HAP-1 (cell line): ENCODE measurements around the gene ATP2C2.

ENCODE experiments used
- DNase-seq, 2 experiments: peaks; one replicate each; pipeline ENCODE4 v3.0.0-alpha.2; 2016 to 2020; ENCODE audit warnings: low spot score in 2 of 2
- H3K27me3 ChIP-seq: fragments of 250-450 bp; sonication (Bioruptor Pico); 2 replicates; pipeline ENCODE4 v1.5.1; 2020; ENCODE audit warnings: low read depth, mild to moderate bottlenecking, moderate library complexity
- H3K36me3 ChIP-seq: fragments of 250-450 bp; sonication (Bioruptor Pico); replicated peaks from 2 replicates; pipeline ENCODE4 v1.5.1; 2020; ENCODE audit warnings: mild to moderate bottlenecking
- H3K4me1 ChIP-seq: fragments of 250-450 bp; sonication (Bioruptor Pico); 2 replicates; pipeline ENCODE4 v1.5.1; 2020; ENCODE audit warnings: mild to moderate bottlenecking
- H3K4me3 ChIP-seq: fragments of 250-450 bp; sonication (Bioruptor Pico); 2 replicates; pipeline ENCODE4 v1.5.1; 2020; ENCODE audit warnings: mild to moderate bottlenecking, moderate library complexity
- H3K9me3 ChIP-seq: fragments of 250-450 bp; sonication (Bioruptor Pico); 2 replicates; pipeline ENCODE4 v1.5.1; 2020; ENCODE audit warnings: mild to moderate bottlenecking, moderate library complexity
- in situ Hi-C: fragments of 300-500 bp; cut with MboI; formaldehyde crosslinking; loops from 3 replicates; pipeline ENCODE4 v1.14.3; 2020; ENCODE audit warnings: low sequenced_read_pairs, inconsistent platforms, mixed read lengths

Gene ATP2C2

DNA sequence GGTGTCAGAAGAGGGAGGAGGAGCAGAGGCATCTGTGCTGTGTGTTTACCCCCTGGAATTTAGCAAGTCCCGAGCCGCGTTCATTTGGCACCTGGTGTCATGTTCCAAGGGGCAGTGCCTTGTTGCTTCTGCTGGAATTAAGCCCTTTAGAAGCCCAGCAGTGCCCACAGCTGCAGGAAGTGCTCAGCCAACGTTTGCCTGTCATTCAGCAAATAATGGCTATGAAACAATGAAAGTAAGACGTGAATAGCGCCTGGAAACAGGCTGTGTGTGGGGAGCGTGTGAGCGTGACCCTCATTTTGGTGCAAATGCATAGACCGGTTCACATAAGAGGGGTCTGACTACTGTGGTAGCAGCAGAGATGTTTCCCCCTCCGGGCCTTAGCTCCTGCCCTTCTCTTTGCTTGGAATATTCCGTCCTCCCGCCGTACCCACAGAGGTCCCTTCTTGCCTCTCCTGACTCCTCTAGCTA lies 5.8 kb upstream of the ATP2C2 start:
- H3K4me1 ChIP-seq: no peaks in the 10 kb centered on the region
- no peak for DNase-seq
- no peaks in the 10 kb centered on the region for H3K9me3 ChIP-seq
- H3K27me3 ChIP-seq: peaks cover 7% of the 10 kb centered on the region
- H3K36me3 ChIP-seq: no peaks in the 10 kb centered on the region
- in situ Hi-C loops: no loop called here
- no peak overlapping the region for H3K4me3 ChIP-seq

DNA sequence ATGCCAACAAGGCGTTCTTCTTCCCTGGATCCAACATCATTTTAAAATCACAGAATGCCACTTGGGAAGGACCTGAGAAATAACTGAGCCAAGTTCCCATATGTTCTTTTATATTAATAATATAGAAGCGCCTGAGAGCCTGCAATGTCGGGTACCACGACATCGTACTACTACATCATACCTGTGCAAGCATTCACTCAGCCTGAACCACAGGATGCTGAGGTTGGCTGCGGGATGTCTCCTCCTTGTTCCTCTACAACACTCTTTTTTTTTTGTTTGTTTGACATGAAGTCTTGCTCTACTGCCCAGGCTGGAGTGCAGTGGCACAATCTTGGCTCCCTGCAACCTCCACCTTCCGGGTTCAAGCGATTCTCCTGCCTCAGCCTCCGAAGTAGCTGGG lies 2.1 kb upstream of the ATP2C2 start:
- no peaks in the 10 kb centered on the region for H3K36me3 ChIP-seq
- H3K9me3 ChIP-seq: no peaks in the 10 kb centered on the region
- no peak for DNase-seq
- no peaks in the 10 kb centered on the region for H3K4me1 ChIP-seq
- peaks cover 31% of the 10 kb centered on the region for H3K27me3 ChIP-seq
- in situ Hi-C loops: no loop called here
- H3K4me3 ChIP-seq: no peak overlapping the region

DNA sequence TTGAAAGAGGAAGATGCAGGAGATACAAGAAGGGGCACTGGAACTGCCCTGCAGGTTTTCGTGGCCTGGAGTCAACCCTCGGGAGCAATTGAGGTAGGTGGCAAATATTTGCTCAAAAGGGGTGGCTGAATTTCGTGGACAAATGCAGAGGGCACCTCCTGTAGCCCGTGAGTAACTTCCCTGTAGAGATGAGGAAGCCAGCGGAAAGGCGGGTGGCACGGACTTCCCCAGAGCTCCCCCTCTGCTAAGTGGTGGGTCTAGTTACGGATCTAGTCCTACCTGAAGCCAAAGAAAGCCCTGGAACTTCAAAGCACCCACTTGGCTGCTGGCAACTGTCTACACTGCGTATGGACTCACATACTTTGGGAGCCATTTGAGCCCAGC lies 1.0 kb upstream of the ATP2C2 start:
- DNase-seq: no peak
- Histone ChIP-seq H3K9me3 (no peaks in the 10 kb centered on the region), H3K27me3 (peaks cover 34% of the 10 kb centered on the region), H3K36me3 (no peaks in the 10 kb centered on the region), H3K4me1 (no peaks in the 10 kb centered on the region), H3K4me3 (no peak overlapping the region)
- in situ Hi-C loops: no loop called here

DNA sequence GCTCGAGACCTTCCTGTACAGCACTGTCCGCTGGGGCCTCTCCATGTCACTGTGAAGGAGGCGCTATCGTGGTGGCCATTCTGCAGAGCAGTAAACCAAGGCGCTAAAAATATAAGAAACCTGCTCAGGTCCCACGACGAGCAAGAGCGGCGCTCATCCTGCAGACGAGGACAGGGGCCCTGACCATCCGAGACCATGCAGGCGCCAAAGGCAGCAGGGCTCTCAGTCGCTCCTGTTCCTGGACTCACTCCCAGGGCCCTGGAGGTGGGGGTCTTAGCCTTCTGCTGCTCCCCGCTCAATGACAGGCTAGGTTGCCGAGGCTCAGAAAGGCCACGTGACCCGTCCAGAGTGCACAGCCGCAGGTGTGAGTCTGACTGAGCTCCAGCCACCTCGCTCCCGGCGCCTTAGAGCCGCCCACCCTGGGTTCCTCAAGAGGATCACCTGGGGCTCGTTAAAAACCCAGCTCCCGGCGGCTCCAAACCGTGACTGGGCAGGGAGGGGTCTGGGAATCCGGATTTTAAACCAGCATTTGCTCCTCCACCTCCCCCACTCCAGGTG lies 509 bp upstream of the ATP2C2 start:
- in situ Hi-C loops: no loop called here
- H3K27me3 ChIP-seq: peaks cover 34% of the 10 kb centered on the region
- no peak for DNase-seq
- H3K4me3 ChIP-seq: no peak overlapping the region
- no peaks in the 10 kb centered on the region for H3K9me3 ChIP-seq
- no peaks in the 10 kb centered on the region for H3K36me3 ChIP-seq
- no peaks in the 10 kb centered on the region for H3K4me1 ChIP-seq

DNA sequence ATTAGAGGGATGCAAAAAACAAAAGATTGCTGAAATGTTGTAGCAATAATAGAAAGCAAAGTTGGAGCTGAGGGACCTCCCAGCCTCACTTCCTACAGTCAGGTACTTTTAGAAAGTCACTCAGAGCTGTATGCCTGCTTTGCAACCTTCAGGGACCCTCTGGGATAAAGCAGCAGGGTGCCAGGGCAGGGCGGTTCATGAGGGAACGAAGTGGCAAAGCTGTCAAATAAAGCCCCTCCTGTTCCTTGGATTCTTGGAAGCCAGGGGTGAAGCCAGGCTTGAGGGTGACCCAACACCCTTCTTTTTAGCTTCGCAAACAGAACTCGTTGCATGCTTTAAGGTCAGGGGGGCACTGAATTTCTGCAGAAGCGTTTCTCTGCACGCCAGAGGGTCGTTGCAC lies 767 bp downstream of the ATP2C2 start:
- H3K4me3 ChIP-seq: no peak overlapping the region
- in situ Hi-C loops: no loop called here
- DNase-seq: no peak
- H3K36me3 ChIP-seq: no peaks in the 10 kb centered on the region
- H3K27me3 ChIP-seq: peaks cover 37% of the 10 kb centered on the region
- H3K9me3 ChIP-seq: no peaks in the 10 kb centered on the region
- H3K4me1 ChIP-seq: no peaks in the 10 kb centered on the region

DNA sequence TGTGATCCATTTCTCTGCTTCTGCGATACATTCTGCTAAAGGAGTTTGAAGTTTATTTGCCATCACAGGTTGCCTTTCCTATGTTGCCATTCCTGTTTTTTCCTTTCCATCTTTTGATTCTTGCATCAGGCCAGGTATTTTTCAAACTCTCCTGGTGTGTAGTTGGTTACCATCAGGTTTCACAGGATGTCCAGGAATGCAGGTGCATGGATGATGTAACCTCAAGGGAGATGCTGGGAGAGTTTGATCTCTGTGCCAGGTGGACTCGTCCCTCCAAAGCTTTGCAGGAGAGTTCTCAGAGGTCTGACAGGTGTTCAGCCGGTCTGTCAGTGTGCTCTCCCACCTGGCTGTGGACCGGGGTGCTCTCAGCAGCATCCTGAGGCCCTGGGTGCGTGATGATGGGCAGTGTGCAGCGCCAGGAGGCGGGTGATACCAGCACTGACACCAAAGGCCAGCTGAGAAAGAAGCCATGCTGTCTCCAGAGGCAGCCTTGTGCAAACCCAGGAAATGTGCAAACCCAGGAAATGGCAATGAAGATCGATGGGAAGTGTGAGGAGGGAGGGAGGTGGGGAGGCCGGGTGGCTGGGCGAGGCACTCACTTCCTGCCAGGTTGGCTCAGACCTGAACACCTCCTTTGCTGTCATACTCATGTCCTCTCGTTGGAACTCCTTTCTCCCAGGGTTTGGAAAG lies 1.7 kb downstream of the ATP2C2 start:
- Histone ChIP-seq H3K27me3 (peaks cover 39% of the 10 kb centered on the region), H3K4me3 (no peak overlapping the region), H3K9me3 (no peaks in the 10 kb centered on the region), H3K36me3 (no peaks in the 10 kb centered on the region), H3K4me1 (no peaks in the 10 kb centered on the region)
- DNase-seq: no peak
- in situ Hi-C loops: no loop called here

DNA sequence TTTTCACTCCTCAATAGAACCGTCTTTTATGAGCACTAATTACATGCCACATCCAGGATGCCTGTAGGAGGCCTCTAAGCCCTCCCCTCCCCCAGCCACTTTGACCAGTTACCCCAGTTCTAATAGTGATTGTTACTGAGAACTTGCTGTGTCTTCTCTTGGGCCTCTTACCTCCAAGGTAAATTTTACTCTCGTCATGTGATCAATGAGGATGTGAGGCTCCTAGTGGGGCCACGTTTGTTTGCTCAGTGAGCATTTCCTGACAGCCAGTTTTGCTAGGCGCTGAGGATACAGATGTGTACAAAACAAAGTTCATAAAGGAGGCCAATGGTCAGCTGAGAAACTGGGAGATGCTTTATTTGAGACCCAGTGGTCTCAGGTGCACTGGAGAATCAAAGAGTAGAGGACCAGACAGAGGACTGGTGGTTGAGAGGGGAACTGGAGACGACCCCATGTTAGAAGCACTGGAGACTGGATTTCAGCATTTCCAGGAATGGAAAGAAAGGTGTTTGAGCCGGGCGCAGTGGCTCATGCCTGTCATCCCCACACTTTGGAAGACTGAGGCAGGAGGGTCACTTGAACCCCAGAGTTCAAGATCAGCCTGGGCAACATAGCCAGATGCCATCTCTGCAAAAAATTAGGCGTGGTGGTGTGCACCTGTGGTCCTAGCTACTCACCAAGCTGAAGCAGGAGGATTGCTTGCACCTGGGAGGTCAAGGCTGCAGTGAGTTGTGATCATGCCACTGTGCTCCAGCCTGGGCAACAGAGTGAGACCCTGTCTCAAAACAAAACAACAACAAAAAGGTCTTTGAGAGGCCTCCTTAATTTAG lies 2.6 kb downstream of the ATP2C2 start:
- H3K9me3 ChIP-seq: no peaks in the 10 kb centered on the region
- no peak for DNase-seq
- H3K4me3 ChIP-seq: no peak overlapping the region
- H3K27me3 ChIP-seq: peaks cover 39% of the 10 kb centered on the region
- no peaks in the 10 kb centered on the region for H3K36me3 ChIP-seq
- in situ Hi-C loops: no loop called here
- H3K4me1 ChIP-seq: no peaks in the 10 kb centered on the region

DNA sequence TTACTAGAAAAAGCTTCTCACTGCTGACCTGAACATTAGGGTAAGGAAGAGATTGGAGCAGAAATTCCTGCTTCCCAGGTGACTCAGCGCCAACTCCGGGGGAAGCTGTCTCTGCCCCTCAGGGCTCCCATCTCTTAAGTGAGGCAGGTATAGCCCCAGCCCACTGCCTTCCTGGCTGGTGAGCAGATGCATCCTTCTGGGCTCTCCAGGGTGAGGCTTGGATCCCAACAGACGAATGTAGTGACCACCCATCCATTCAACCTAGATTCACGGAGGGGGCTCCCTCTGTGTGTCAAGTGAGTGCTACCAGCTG lies 3.2 kb downstream of the ATP2C2 start:
- in situ Hi-C loops: no loop called here
- Histone ChIP-seq H3K27me3 (peaks cover 39% of the 10 kb centered on the region), H3K9me3 (no peaks in the 10 kb centered on the region), H3K36me3 (no peaks in the 10 kb centered on the region), H3K4me1 (no peaks in the 10 kb centered on the region), H3K4me3 (no peak overlapping the region)
- DNase-seq: no peak

DNA sequence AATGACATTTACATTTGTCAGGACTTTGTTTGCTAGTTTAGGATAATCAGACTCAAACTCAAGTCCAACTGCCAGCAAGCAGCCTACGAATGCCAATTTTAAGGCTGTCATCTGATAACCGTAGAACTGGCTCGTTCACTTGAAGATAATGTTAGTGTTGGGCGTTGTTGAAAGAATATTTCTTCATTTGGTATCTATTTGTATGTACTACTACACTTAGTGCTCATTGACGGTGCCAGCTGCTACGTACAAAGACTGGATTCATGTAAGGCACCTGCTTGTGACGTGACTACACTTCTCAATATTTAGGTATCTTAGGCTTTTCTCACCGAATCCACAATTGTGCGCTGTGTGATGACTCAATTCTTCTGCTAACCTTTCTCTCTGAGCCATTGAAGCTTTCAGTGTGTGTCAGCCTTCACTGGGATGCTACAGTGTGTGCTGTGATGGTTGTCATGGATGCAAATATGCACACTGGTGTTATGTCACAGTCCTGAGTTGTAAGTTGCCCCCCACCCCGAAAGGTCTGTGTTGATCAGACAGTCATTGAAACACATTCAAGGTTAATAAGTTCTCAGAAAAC lies 5.7 kb downstream of the ATP2C2 start:
- in situ Hi-C loops: no loop called here
- no peaks in the 10 kb centered on the region for H3K4me1 ChIP-seq
- no peak for DNase-seq
- no peak overlapping the region for H3K4me3 ChIP-seq
- H3K27me3 ChIP-seq: peaks cover 18% of the 10 kb centered on the region
- H3K36me3 ChIP-seq: no peaks in the 10 kb centered on the region
- no peaks in the 10 kb centered on the region for H3K9me3 ChIP-seq

DNA sequence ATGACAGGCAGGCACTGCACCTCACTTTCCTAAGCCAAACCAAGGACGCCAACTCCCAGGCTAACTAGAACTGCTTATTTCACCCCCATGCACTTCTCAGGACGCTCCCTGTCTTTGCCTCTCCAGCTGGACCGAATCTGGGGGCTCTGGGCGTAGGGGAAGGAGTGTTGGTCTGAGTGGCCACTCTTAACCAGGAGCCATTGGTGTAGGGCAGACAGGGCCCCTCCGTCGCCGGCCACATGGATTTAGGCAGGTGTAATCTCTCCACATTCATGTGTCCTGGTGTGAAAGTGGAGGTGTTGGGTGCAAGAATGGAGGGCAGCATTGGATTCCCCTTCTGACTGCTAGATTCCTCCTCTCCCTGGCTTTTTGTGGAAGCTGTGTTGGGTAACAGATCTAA lies 9.8 kb downstream of the ATP2C2 start:
- in situ Hi-C loops: no loop called here
- H3K27me3 ChIP-seq: peaks cover 5% of the 10 kb centered on the region; the same call in 1 of the 2 replicates
- H3K4me1 ChIP-seq: no peaks in the 10 kb centered on the region
- no peak for DNase-seq
- H3K36me3 ChIP-seq: no peaks in the 10 kb centered on the region
- no peak overlapping the region for H3K4me3 ChIP-seq
- H3K9me3 ChIP-seq: no peaks in the 10 kb centered on the region

DNA sequence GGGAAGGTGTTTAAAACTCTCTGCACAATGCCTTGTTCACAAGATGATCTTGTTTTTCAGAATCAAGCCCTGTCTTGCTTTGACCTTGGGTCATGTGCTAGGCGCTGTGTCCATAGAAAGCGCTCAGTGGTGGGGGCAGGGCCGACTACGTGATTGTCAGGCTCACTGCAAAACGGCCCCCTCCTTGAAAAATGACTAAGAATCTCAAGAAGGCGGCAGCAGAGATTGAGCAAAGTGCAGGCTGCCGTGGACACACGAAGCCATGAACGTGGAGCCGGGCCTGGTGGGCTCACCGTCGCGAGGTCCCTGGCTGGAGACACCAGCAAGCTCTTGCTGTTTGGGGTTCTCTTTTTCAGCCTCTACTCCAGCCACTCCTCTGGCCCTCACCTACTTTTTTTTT lies 10.2 kb downstream of the ATP2C2 start:
- H3K4me1 ChIP-seq: no peaks in the 10 kb centered on the region
- DNase-seq: no peak
- peaks cover 5% of the 10 kb centered on the region; the same call in 1 of the 2 replicates for H3K27me3 ChIP-seq
- H3K4me3 ChIP-seq: no peak overlapping the region
- no peaks in the 10 kb centered on the region for H3K36me3 ChIP-seq
- H3K9me3 ChIP-seq: no peaks in the 10 kb centered on the region
- in situ Hi-C loops: no loop called here

DNA sequence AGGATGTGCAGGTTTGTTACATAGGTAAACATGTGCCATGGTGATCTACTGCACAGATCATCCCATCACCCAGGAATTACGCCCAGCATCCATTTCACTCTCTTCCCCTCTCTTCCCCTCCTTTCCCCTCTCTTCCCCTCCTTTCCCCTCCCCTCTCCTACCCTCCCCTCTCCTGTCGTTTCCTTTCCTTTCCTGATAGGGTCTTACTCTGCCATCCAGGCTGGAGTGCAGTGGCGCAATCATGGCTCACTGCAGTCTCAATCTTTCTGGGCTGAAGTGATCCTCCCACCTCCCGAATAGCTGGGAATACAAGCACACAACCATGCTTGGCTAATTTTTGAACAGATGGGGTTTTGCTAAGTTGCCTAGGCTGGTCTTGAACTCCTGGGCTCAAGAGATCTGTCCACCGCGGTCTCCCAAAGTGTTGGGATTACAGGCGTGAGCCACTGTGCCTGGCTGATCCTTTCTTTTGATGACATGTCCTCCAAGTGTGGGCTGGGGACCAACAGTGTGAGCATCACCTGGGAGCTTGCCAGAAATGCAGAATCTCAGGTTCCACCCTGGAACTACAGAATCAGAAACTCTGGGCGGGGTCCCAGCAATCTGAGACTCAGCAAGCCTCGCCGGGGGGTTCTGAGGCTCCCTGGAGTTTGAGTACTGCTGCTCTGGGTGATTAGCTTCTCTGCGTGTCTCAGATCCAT lies 10.8 kb downstream of the ATP2C2 start:
- 0 out of 2 replicates have a peak, but pooled peaks cover 2% of the 10 kb centered on the region for H3K27me3 ChIP-seq
- no peaks in the 10 kb centered on the region for H3K4me1 ChIP-seq
- H3K36me3 ChIP-seq: no peaks in the 10 kb centered on the region
- H3K4me3 ChIP-seq: no peak overlapping the region
- no peak for DNase-seq
- H3K9me3 ChIP-seq: no peaks in the 10 kb centered on the region
- in situ Hi-C loops: no loop called here

DNA sequence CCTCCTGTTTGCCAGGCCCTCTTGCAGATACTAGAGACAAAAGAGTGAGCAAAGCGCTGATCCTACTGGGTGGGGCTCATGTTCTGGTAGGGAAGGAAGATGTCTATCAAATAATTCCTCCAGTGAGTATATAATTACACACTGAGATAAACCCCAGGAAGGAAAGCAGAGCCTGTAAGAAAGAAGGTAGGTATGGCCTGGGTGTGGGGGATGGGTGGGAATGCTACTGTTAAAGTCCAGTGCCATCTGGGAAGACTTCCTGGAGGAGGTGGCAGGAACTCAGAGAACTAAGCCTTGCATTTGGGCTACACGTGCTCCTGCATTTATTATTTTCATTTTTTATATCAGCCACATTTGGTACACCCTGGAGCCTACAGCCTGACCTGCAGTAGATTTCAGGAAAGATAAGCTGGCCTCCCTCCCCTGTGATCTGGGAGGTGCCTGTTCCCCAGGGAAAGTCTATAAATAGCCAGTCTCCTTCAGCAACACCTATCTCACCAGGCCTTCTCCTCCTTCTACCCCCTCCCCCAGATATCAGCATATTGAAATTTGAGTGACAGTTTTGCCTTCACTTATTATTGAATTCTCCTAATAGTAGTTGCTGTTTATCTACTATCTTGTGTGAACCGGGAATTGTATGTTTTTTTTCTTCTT lies 11.5 kb downstream of the ATP2C2 start:
- in situ Hi-C loops: no loop called here
- Histone ChIP-seq H3K4me3 (no peak overlapping the region), H3K36me3 (no peaks in the 10 kb centered on the region), H3K4me1 (no peaks in the 10 kb centered on the region), H3K9me3 (no peaks in the 10 kb centered on the region), H3K27me3 (no peaks in the 10 kb centered on the region)
- DNase-seq: no peak
